HepG2 (cell line): ENCODE data around the gene FAM90A1.
"Not testable (repeated sequence)": the region's sequence is repeated elsewhere in the genome, so short reads cannot be mapped to it uniquely, and the experiment has no call there.

Experiments used
- ARNTL ChIP-seq: sonication (generic); formaldehyde crosslinking; IDR thresholded peaks from 2 replicates; pipeline ENCODE4 v1.4.0; 2020; ENCODE audit warnings: mild to moderate bottlenecking, missing genetic modification reagents
- ATF2 ChIP-seq: sonication (generic); formaldehyde crosslinking; IDR thresholded peaks from 2 replicates; pipeline ENCODE4 v1.4.0; 2020; ENCODE audit warnings: missing genetic modification reagents
- CEBPB ChIP-seq: IDR thresholded peaks from 2 replicates; pipeline ENCODE4 v1.6.1; 2011; ENCODE audit warnings: low read depth, low read length, improper control_type of control experiment, borderline replicate concordance
- CHD2 ChIP-seq: IDR thresholded peaks from 2 replicates; pipeline ENCODE4 v1.6.1; 2011; ENCODE audit warnings: low read depth, low read length, improper control_type of control experiment
- ELF1 ChIP-seq: sonication (generic); formaldehyde crosslinking; IDR thresholded peaks from 2 replicates; pipeline ENCODE4 v1.4.0; 2020; ENCODE audit warnings: missing genetic modification reagents
- IRF1 ChIP-seq: sonication (generic); formaldehyde crosslinking; IDR thresholded peaks from 2 replicates; pipeline ENCODE4 v1.4.0; 2020; ENCODE audit warnings: low read depth, mild to moderate bottlenecking, missing genetic modification reagents
- RAD51 ChIP-seq: fragments of 450-650 bp; IDR thresholded peaks from 2 replicates; pipeline ENCODE4 v1.6.1; 2016; ENCODE audit warnings: borderline replicate concordance
- SIN3A ChIP-seq: IDR thresholded peaks from 2 replicates; pipeline ENCODE4 v1.6.1; 2011; ENCODE audit warnings: low read depth, mild to moderate bottlenecking, control low read depth, low read length, borderline replicate concordance
- SKIL ChIP-seq: sonication (generic); formaldehyde crosslinking; IDR thresholded peaks from 2 replicates; pipeline ENCODE4 v1.8.0; 2022; ENCODE audit warnings: missing genetic modification reagents, mild to moderate bottlenecking, moderate library complexity, borderline replicate concordance
- ZBTB43 ChIP-seq: sonication (generic); formaldehyde crosslinking; conservative IDR thresholded peaks from 2 replicates; pipeline ENCODE4 v1.4.0; 2020; ENCODE audit warnings: missing genetic modification reagents
- ZNF335 ChIP-seq: sonication (generic); formaldehyde crosslinking; IDR thresholded peaks from 2 replicates; pipeline ENCODE4 v1.4.0; 2020; ENCODE audit warnings: missing genetic modification reagents
- ZNF639 ChIP-seq: conservative IDR thresholded peaks from 2 replicates; pipeline ENCODE4 v1.6.1; 2018; ENCODE audit warnings: missing genetic modification reagents

GRCh38 chr12:8172911-8173310 lies 54.5 kb downstream of the FAM90A1 start:
- not testable (repeated sequence) for TF ChIP-seq CEBPB; RAD51; ATF2 (CRISPR knock-in tag); SKIL (CRISPR knock-in tag); ZNF639; CHD2; ARNTL; ZBTB43 (CRISPR knock-in tag); IRF1 (CRISPR knock-in tag); ZNF335; ELF1 (CRISPR knock-in tag); SIN3A
